GM12878 (cell line): Measurements from ENCODE around the gene PAQR5. TPM values are rescaled to one million over a fixed set of nuclear protein-coding genes. Genes with fewer than 3 reads are reported as not detected.

ENCODE experiments used
- ATAC-seq: fragments of 200-7000 bp; cut with Tn5 transposase; 3 replicates; pipeline ENCODE4 v1.9.1; 2020; ENCODE audit warnings: mild to moderate bottlenecking, moderate library complexity
- BruUV-seq: library from RNA; stranded (reverse); fragments of 400-500 nt; replicated peaks from 2 replicates; lab custom pipeline; 2021; lab: Mats Ljungman, UMichigan
- CTCF ChIA-PET: fragments of 300-600 bp; sonication (Branson Sonifier 250); formaldehyde crosslinking; extraction: SDS; loops from one replicate; lab custom pipeline; 2021; ENCODE audit warnings: inconsistent platforms; lab: Yijun Ruan, JAX
- POLR2A ChIA-PET: fragments of 350-600 bp; formaldehyde crosslinking; extraction: SDS; loops from one replicate; lab custom pipeline; 2021; ENCODE audit warnings: inconsistent platforms; lab: Charles Lee
- RAD21 ChIA-PET: fragments of 300-600 bp; sonication (Branson Sonifier 250); formaldehyde crosslinking; loops from one replicate; lab custom pipeline; 2023; ENCODE audit warnings: antibody characterized with exemption; ENCODE audit not compliant: unreplicated experiment; lab: Charles Lee
- SMC1A ChIA-PET: fragments of 300-600 bp; sonication (Branson Sonifier 250); formaldehyde crosslinking; loops from one replicate; lab custom pipeline; 2023; ENCODE audit not compliant: unreplicated experiment, uncharacterized antibody; lab: Charles Lee
- DNase-seq: peaks from one replicate; pipeline ENCODE4 v3.0.0-alpha.2; 2011; ENCODE audit warnings: low read depth, low spot score
- FAIRE-seq: peaks from 3 replicates; lab custom pipeline; 2011; peaks lifted over from hg19 to GRCh38; lab: Jason Lieb, UNC
- H2AFZ ChIP-seq: 2 replicates; pipeline ENCODE4 v1.6.0; 2011; ENCODE audit warnings: low read depth, low read length, control low read depth; ENCODE audit not compliant: control insufficient read depth
- H3K27ac ChIP-seq: 2 replicates; pipeline ENCODE4 v1.5.1; 2011; ENCODE audit warnings: control low read depth; ENCODE audit not compliant: control insufficient read depth, insufficient read depth
- H3K27me3 ChIP-seq, 2 experiments: replicated peaks in 1 of 2; 2 replicates each; pipeline versions ENCODE4 v1.6.0 to v1.6.1; 2011; ENCODE audit warnings: low read length in 1 of 2; ENCODE audit not compliant: control insufficient read depth in 2 of 2, insufficient read depth in 2 of 2
- H3K36me3 ChIP-seq, 2 experiments: 2 replicates each; pipeline ENCODE4 v1.5.1; 2011; ENCODE audit warnings: low read length in 1 of 2; ENCODE audit not compliant: control insufficient read depth in 2 of 2, insufficient read depth in 2 of 2
- H3K4me1 ChIP-seq: 2 replicates; pipeline ENCODE4 v1.6.1; 2011; ENCODE audit warnings: mild to moderate bottlenecking, low read length, moderate library complexity, mixed read lengths; ENCODE audit not compliant: control insufficient read depth, insufficient read depth
- H3K4me2 ChIP-seq: 2 replicates; pipeline ENCODE4 v1.6.0; 2011; ENCODE audit warnings: control low read depth; ENCODE audit not compliant: control insufficient read depth, insufficient read depth
- H3K4me3 ChIP-seq: fragments of 200-600 bp; sonication (generic); 2 replicates; pipeline ENCODE4 v1.5.1; 2016
- H3K79me2 ChIP-seq: 2 replicates; pipeline ENCODE4 v1.6.0; 2011; ENCODE audit warnings: low read length; ENCODE audit not compliant: control insufficient read depth, insufficient read depth
- H3K9ac ChIP-seq: 2 replicates; pipeline ENCODE4 v1.8.0; 2011; ENCODE audit warnings: low read length, control low read depth, mixed read lengths; ENCODE audit not compliant: control insufficient read depth, insufficient read depth
- H3K9me3 ChIP-seq: replicated peaks from 3 replicates; pipeline ENCODE4 v1.5.1; 2011; ENCODE audit warnings: mild to moderate bottlenecking, low read length; ENCODE audit not compliant: control insufficient read depth, insufficient read depth
- H4K20me1 ChIP-seq: 2 replicates; pipeline ENCODE4 v1.6.0; 2011; ENCODE audit not compliant: control insufficient read depth, insufficient read depth
- MEF2B ChIP-seq: fragments of 450-650 bp; IDR thresholded peaks from 2 replicates; pipeline ENCODE4 v1.6.1; 2018; ENCODE audit warnings: mild to moderate bottlenecking, moderate library complexity; ENCODE audit not compliant: partially characterized antibody, poor library complexity, severe bottlenecking
- RFX5 ChIP-seq: IDR thresholded peaks from 2 replicates; pipeline ENCODE4 v1.6.1; 2011; ENCODE audit warnings: low read depth, low read length, improper control_type of control experiment
- STAT3 ChIP-seq: IDR thresholded peaks from 2 replicates; pipeline ENCODE4 v1.6.1; 2011; ENCODE audit warnings: low read depth, low read length, improper control_type of control experiment
- ZNF207 ChIP-seq: fragments of 450-650 bp; IDR thresholded peaks from 2 replicates; pipeline ENCODE4 v1.6.1; 2014; ENCODE audit warnings: antibody characterized with exemption, mild to moderate bottlenecking, borderline replicate concordance
- WGBS: methylation state at CpG from one replicate; pipeline ENCODE4 v1.1.6; 2016; ENCODE audit warnings: low lambda C conversion rate; ENCODE audit not compliant: insufficient replicate concordance, insufficient coverage; ENCODE audit errors: missing lambda C conversion rate; 5-methylcytosine and 5-hydroxymethylcytosine counted together
- in situ Hi-C: fragments of 300-500 bp; cut with MboI; formaldehyde crosslinking; loops from 9 replicates; pipeline ENCODE4 v1.14.3; 2018; ENCODE audit warnings: mixed read lengths
- intact Hi-C: fragments of 100-400 bp; cut with micrococcal nuclease; formaldehyde crosslinking; loops from one replicate; pipeline ENCODE4 v1.14.2; 2022; ENCODE audit not compliant: unreplicated experiment
- polyA plus RNA-seq, 11 experiments: library from polyadenylated mRNA; depleted of rRNA in 4 of 11; unstranded in 6 of 11; stranded (reverse) in 5 of 11; fragments of >200 nt; fragmentation: Nextera tagmentation in 4 of 11; fragmentation: Illumina TruSeq in 1 of 11; extraction: Ambion mirVana in 4 of 11; extraction: Trizol in 1 of 11; gene quantifications; 1 replicate in 1 of 11; 2 replicates in 10 of 11; pipeline versions ENCODE4 v1.2.1 to v1.2.3, GENCODE V29; 2011 to 2016; ENCODE audit warnings: inconsistent platforms in 2 of 11, missing spikeins in 2 of 11, low read depth in 1 of 11
- total RNA-seq, 4 experiments: library from RNA; depleted of rRNA in 3 of 4; stranded (reverse); fragments of >200 nt in 3 of 4; fragmentation: Illumina TruSeq in 1 of 4; extraction: Trizol in 1 of 4; gene quantifications; 2 replicates each; pipeline versions ENCODE4 v1.2.1 to v1.2.3, GENCODE V29; 2013 to 2021
- TF ChIP-seq, protein P1 (sequence below): fragments of 450-650 bp; conservative IDR thresholded peaks from 2 replicates; pipeline ENCODE4 v1.6.1; 2017; ENCODE audit warnings: mild to moderate bottlenecking, moderate library complexity

PAQR5 gene
- total and polyA plus RNA-seq, 10 of the 15 experiments (the other 5 are each of a cell fraction or from before 2014, with no cell fraction given) = 0.02 to 0.03 TPM; not detected in 8

DNA sequence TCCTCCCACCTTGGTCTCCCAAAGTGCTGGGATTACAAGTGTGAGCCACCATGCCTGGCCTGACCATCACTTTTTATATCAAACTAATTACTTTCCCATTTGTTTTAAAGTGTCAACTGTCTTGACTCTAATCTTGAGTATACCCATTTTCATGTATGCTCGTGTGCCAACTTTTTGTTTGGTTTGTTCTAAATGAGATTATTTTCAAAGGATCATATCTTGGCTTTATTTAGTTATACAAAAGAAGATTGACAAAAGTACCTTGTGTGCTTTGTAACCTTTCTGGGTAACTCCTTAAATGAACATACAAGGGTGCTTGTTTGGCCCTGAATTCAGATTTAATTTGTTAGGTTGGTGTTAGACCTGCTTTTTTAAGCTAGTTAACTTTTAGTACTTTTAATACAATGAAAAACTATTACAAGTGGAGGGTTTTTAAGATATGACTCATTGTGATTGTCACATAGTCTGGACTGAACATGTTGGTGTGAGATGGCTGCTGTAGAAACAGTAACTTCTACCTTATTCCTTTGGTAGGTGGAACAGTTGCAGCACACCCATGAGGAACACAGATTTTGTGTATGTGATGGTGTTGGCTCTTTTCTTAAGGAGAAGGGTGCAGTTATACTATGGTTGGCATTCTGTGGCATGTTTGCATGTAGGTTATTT is 126.2 kb downstream of the PAQR5 start:
- POLR2A ChIA-PET = no interaction called here
- TF ChIP-seq MEF2B (no peak), RFX5 (no peak), STAT3 (no peak), ZNF207 (no peak)
- TF ChIP-seq, protein P1, sequence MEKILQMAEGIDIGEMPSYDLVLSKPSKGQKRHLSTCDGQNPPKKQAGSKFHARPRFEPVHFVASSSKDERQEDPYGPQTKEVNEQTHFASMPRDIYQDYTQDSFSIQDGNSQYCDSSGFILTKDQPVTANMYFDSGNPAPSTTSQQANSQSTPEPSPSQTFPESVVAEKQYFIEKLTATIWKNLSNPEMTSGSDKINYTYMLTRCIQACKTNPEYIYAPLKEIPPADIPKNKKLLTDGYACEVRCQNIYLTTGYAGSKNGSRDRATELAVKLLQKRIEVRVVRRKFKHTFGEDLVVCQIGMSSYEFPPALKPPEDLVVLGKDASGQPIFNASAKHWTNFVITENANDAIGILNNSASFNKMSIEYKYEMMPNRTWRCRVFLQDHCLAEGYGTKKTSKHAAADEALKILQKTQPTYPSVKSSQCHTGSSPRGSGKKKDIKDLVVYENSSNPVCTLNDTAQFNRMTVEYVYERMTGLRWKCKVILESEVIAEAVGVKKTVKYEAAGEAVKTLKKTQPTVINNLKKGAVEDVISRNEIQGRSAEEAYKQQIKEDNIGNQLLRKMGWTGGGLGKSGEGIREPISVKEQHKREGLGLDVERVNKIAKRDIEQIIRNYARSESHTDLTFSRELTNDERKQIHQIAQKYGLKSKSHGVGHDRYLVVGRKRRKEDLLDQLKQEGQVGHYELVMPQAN = no peak
- TF ChIP-seq, all 136 proteins: peak for 0
- no peaks in the 10 kb centered on the region for H3K9me3 ChIP-seq
- SMC1A ChIA-PET = interaction anchor here (0.6 to 1.0 kb wide), 2 partner anchors 24 to 80 kb away, joined by 3 to 4 read pairs; no protein-coding TSS in a partner anchor
- no peaks in the 10 kb centered on the region for H4K20me1 ChIP-seq
- no peaks in the 10 kb centered on the region for H3K4me1 ChIP-seq
- no peaks in the 10 kb centered on the region for H3K27me3 ChIP-seq
- no peak overlapping the region for H2AFZ ChIP-seq
- FAIRE-seq = no peak
- no peak for ATAC-seq
- WGBS = 100% methylated on average over 1 of the region's 1 CpG
- no peak overlapping the region for H3K4me2 ChIP-seq
- H3K36me3 ChIP-seq = peaks cover 5 to 29% of the 10 kb centered on the region in 2 experiments
- H3K79me2 ChIP-seq = no peaks in the 10 kb centered on the region
- no peak for DNase-seq
- H3K27ac ChIP-seq = no peak overlapping the region
- intact Hi-C loops (no loop called here), in situ Hi-C loops (no loop called here)
- H3K4me3 ChIP-seq = no peak overlapping the region
- no TSS peak for BruUV-seq
- CTCF ChIA-PET = no interaction called here
- no peak overlapping the region for H3K9ac ChIP-seq
- RAD21 ChIA-PET = no interaction called here
